ENCODE results near the gene NIPAL4.

DNA sequence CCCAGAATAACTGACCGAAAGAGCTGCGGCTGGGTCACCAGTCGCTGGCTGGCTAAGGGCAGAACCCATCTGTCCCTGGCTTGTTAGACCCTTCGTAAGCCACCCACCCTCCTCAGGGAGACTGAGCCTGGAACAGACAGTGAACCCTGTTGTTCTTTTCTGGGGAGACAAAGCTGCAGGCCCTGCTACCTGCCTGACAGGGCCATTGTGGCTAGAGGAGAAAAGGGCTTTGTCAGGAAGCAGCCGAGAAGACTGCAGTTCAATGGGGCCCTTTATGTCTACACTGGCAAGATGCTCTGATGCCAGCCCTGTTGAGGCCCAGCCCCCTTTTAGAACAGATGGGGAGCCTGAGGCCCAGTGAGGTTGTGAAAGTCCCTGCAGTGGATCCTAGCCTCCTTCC lies 3.7 kb upstream of the NIPAL4 start:
- no peak for TF ChIP-seq EZH2 (IDR thresholded peaks at IDR 0.05; ENCODE audit: borderline replicate concordance, low read depth, low read length, poor library complexity, severe bottlenecking)
- TF ChIP-seq, protein P1, sequence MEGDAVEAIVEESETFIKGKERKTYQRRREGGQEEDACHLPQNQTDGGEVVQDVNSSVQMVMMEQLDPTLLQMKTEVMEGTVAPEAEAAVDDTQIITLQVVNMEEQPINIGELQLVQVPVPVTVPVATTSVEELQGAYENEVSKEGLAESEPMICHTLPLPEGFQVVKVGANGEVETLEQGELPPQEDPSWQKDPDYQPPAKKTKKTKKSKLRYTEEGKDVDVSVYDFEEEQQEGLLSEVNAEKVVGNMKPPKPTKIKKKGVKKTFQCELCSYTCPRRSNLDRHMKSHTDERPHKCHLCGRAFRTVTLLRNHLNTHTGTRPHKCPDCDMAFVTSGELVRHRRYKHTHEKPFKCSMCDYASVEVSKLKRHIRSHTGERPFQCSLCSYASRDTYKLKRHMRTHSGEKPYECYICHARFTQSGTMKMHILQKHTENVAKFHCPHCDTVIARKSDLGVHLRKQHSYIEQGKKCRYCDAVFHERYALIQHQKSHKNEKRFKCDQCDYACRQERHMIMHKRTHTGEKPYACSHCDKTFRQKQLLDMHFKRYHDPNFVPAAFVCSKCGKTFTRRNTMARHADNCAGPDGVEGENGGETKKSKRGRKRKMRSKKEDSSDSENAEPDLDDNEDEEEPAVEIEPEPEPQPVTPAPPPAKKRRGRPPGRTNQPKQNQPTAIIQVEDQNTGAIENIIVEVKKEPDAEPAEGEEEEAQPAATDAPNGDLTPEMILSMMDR (conservative IDR thresholded peaks at IDR 0.05; ENCODE audit: low read depth, low read length) = no peak

Measured in A673 (cell line).